HG03342 (cell line): Measurements from ENCODE around the gene ZCCHC7.
"Not testable (repeated sequence)": the region's sequence is repeated elsewhere in the genome, so short reads cannot be mapped to it uniquely, and the experiment has no call there.

Experiments
- ATAC-seq: cut with Tn5 transposase; IDR thresholded peaks from one replicate; pipeline ENCODE4 v1.9.1; 2021; ENCODE audit warnings: mild to moderate bottlenecking, moderate library complexity; ENCODE audit not compliant: unreplicated experiment

The ZCCHC7 gene

DNA sequence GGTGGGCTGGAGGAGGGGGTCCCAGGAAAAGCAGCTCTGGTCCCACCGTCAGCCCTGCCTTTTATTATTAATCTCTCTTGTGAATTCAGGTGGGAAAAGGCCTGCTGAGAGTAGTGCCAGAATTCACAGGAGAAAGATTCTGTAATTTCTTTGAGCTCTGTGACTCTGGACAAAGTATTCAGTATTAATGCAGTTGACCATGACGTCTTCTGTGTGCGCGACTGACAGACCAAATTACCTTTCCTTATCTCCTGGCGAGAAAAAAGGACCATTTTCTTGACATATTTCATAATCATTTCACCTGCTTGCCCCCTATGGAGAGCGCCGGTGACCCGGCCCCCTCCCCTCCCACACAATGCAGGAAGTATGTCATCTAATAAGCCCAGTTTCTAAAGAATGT lies 275.3 kb downstream of the ZCCHC7 start:
- no peak for ATAC-seq

DNA sequence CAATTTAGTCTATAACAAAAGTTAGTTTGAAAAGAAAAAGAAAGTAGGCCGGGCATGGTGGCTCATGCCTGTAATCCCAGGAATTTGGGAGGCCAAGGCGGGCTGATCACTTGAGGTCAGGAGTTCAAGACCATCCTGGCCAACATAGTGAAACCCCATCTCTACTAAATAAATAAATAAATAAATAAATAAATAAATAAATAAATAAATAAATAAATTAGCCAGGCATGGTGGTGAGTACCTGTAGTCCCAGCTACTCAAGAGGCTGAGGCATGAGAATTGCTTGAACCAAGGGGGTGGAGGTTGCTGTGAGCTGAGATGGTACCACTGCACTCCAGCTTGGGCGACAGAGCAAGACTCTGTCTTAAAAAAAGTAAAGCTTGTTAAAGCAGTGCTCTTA lies 277.6 kb downstream of the ZCCHC7 start:
- not testable (repeated sequence) for ATAC-seq

DNA sequence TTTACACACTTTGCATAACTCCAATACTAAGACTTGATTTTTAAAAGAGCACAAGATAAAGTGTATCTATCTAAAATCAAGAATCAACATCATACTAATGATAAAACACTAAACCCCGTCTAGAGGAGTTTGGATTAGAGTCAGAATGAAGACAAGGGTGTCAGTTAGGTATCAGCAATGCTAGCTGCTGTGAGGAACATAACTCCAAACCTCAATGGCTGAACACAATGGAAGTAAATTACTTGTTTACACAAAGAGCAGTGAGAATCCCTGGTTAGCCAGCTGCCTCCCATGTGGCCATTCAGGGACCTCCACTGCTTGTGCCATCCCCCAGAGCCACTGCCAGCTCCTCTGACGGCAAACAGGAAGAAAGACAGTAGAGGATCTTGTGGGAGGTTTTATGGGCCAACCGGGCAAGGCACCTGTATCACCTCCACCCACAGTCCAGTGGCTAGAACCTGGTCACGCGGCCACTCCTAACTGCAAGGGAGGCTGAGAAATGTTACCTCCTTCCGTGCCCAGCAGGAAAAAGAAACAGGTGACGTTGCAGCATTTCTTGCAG lies 278.2 kb downstream of the ZCCHC7 start:
- ATAC-seq, result no peak

DNA sequence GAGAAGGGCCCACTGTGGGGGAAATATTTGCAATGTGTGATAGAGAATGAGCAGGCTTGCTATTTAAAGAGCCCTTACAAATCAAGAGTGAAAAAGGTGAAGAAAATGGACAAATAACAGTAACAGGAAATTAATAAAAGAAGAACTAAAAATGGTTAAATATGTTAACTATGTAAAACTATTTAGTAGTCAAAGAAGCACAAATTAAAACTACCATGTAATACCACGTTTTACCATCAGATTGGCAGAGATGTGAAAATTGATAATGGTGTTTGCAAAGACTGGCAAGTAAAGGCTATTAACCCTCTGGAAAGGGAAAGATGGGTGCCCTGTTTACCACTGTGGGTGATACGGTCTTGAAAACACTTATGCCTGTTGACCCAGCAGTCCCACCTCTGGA lies 279.0 kb downstream of the ZCCHC7 start:
- ATAC-seq, result no peak

DNA sequence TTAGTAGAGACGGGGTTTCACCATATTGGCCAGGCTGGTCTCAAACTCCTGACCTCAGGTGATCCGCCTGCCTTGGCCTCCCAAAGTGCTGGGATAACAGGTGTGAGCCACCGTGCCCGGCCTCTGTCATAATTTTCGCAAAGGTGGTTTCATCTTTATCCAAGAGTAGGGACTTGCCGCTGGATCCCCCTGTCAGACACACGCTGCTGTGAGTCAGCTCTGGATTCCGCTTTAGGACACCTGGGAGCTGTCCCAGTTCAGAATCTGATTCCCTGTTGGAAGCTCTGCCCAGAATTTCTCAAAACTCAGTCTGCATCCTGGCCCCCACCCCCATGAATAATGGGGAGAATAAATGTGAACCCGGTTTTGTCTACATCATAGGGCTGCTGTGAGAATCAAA lies 284.2 kb downstream of the ZCCHC7 start:
- no peak for ATAC-seq

DNA sequence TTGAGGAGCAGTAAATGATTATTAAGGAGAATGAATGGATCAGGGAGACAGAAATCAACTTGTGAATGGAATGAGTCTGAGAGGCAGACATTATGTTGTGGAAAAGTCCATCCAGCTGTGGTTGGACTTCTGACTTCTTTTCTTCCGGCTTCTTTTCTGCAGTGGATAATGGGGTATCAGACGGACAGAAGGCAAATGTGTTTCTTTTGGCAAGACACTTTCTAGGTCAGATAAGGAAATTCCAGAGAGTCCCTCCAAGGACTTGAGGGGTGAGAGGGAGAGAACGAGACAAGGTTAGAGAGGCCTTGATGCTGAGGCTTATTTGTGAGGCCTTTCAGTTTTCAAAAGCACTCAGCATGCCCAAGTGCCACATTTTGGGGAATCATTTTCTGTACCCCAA lies 285.0 kb downstream of the ZCCHC7 start:
- ATAC-seq, result no peak

DNA sequence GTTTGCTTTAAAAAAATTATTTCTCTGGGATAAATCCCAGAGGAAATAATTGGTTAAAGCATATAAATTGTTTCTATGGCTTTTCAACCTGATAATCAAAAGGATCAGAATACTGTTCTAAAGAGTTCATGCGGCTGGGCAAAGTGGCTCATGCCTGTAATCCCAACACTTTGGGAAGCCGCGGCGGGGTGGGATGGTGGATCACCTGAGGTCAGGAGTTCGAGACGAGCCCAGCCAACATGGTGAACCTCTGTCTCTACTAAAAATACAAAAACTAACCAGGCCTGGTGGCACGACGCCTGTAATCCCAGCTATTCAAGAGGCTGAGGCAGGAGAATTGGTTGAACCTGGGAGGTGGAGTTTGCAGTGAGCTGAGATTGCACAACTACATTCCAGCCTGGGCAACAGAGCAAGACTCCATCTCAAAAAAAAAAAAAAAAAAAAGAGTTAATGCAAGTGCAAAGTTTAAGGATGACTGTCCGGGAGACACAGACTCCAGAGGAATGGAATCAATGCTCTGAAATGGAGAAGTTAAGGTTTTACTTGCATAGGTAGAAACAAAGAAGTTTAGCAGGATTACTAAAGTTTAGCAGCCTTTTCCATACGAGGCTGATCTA lies 285.5 kb downstream of the ZCCHC7 start:
- no peak for ATAC-seq

DNA sequence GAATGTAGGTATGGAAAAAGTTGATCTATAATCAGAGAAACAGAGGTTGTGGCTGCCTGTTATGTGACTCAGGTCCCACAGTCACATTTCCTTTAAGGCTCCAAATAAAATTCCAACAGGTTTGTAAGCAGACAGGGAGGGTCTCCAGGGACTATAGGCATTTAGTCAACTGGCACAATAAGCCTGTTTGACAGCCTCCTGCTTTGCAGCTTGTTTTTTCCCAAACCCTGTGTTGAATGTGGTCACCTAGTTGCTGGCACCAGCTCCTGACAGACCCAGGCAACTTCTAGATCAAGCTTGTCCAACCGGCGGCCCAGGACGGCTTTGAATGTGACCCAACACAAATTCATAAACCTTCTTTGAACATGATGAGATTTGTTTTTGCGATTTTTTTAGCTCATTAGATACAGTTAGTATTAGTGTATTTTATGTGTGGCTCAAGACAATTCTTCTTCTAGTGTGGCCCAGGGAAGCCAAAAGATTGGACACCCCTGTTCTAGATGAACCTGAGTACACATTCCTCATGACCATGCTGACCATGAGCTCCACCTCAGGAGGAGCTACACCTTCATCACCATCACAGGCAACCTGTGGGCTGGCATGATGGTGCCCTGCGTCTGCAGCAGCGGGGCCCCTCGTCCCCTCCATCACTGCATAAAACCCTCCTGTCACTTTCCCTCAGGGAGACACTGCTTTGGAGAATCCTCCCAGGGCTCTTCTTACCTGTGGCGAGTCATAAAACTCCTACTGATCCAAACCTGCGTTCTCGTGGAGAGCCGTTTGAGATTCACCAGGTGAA lies 286.4 kb downstream of the ZCCHC7 start:
- no peak for ATAC-seq

DNA sequence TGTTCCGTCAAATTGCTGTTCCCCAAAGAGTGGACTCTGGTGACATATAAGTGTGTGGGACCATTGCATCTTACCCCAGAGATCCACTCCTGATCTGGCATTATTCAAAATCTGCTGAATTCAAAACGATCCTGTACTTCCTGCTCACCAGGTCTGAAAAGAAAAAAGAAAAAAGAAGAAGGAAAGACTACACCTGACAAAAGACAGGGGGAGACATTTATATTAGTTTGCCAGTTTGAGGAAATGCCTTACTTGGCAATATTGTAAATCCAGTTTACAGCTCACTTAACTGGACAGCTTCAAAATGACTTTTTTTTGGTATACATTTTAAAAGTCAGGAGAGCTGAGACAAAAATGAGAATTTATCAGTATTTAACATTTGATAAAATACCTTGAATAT lies 287.1 kb downstream of the ZCCHC7 start:
- no peak for ATAC-seq
